Gastrocnemius medialis (tissue), 4 donors: ENCODE measurements around the gene ARHGAP27. TPM values are rescaled to one million over a fixed set of nuclear protein-coding genes. Genes with fewer than 3 reads are reported as not detected.

Experiments
- ATAC-seq, 2 donors: fragments of 150-250 bp; one replicate each; pipeline ENCODE4 v1.9.1; 2016
- DNase-seq, 2 donors: peaks; one replicate each; pipeline ENCODE4 v3.0.0-alpha.2; 2019
- H3K27ac ChIP-seq, 4 donors: fragments of 200-600 bp; sonication (generic); 1 replicate in 1 of 4; 2 replicates in 3 of 4; pipeline ENCODE4 v1.5.1; 2016 to 2018; ENCODE audit warnings: mild to moderate bottlenecking in 2 of 4, moderate library complexity in 1 of 4
- H3K27me3 ChIP-seq, 3 donors: fragments of 200-600 bp; sonication (generic) in 2 of 3; 1 replicate in 1 of 3; 2 replicates in 2 of 3; pipeline versions ENCODE4 v1.5.1 to v1.6.0; 2016 to 2019; ENCODE audit warnings: mild to moderate bottlenecking in 1 of 3, moderate library complexity in 1 of 3
- H3K36me3 ChIP-seq, 2 donors: fragments of 200-600 bp; sonication (generic) in 1 of 2; one replicate each; pipeline ENCODE4 v1.5.1; 2017 to 2018
- H3K4me1 ChIP-seq, 2 donors: fragments of 200-600 bp; sonication (generic) in 1 of 2; one replicate each; pipeline ENCODE4 v1.5.1; 2016 to 2017; ENCODE audit warnings: mild to moderate bottlenecking in 2 of 2
- H3K4me3 ChIP-seq, 4 donors: fragments of 200-600 bp; sonication (generic) in 3 of 4; 1 replicate in 1 of 4; 2 replicates in 3 of 4; pipeline ENCODE4 v1.5.1; 2016 to 2019; ENCODE audit warnings: mild to moderate bottlenecking in 2 of 4
- H3K9me3 ChIP-seq, 3 donors: fragments of 200-600 bp; sonication (generic) in 2 of 3; 1 replicate in 1 of 3; 2 replicates in 2 of 3; pipeline ENCODE4 v1.5.1; 2016 to 2019
- POLR2A ChIP-seq, 2 donors: fragments of 450-650 bp; IDR thresholded peaks; one replicate each; pipeline ENCODE4 v1.6.1; 2017; ENCODE audit warnings: antibody characterized with exemption in 2 of 2, mild to moderate bottlenecking in 2 of 2, moderate library complexity in 2 of 2
- in situ Hi-C, 4 donors: fragments of 200-750 bp; cut with MboI; loops; one replicate each; pipeline versions ENCODE4 v1.15.0 to v1.8.0; 2017; ENCODE audit warnings: low sequenced_read_pairs in 4 of 4
- intact Hi-C: fragments of 100-400 bp; cut with DNase I; formaldehyde crosslinking; loops from one replicate; pipeline ENCODE4 v1.15.1; 2023; ENCODE audit warnings: low total_unique reads
- total RNA-seq, 4 donors: library from RNA; depleted of rRNA; stranded (reverse); fragments of >200 nt; gene quantifications; one replicate each; pipeline versions ENCODE4 v1.1.0 to v1.2.3, GENCODE V29; 2016
- TF ChIP-seq, protein P1 (sequence below), 5 experiments: fragments of 450-650 bp in 3 of 5; fragments of 200-600 bp in 2 of 5; sonication (generic) in 2 of 5; IDR thresholded peaks in 4 of 5; conservative IDR thresholded peaks in 1 of 5; 1 replicate in 4 of 5; 2 replicates in 1 of 5; pipeline ENCODE4 v1.5.1; 2016 to 2019; ENCODE audit warnings: antibody characterized with exemption in 5 of 5, mild to moderate bottlenecking in 3 of 5, moderate library complexity in 3 of 5

The ARHGAP27 gene
- total RNA-seq, 4 donors from 2014 or later: 4.2 to 6.0 (median 5.1) TPM

DNA sequence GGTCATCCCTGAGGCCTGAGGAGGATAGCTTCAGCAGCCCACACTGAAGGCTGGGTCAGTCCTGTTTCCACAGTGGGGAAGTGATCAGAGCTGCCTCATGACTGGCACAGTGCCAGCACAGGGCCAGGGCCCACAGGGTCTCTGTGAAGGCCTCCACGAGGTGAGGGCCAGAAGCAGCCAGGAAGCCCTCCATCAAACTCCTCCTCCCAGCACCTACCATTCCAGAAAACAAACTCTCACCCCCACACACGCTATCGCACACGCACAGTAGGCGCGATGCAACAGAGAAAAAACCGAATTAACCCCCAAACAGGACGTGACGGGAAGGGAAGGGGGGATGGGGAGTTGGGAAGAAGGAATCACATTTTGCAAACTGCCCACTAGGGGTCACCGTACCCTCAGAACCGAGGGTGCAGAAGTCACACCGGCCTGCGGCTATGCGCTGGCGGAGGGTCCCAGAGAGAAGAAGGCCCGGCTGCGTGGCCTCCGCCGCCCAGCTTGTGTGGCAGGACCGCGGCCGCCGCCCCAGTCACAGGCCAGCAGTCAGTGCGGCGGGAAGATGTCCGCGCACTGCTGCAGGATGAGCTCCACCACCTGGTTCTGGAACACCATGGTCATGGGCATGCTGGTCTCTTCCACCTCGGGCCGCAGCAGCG lies 37.6 kb downstream of the ARHGAP27 start:
- H3K36me3 ChIP-seq: no peaks in the 10 kb centered on the region
- in situ Hi-C loops: no loop called here

DNA sequence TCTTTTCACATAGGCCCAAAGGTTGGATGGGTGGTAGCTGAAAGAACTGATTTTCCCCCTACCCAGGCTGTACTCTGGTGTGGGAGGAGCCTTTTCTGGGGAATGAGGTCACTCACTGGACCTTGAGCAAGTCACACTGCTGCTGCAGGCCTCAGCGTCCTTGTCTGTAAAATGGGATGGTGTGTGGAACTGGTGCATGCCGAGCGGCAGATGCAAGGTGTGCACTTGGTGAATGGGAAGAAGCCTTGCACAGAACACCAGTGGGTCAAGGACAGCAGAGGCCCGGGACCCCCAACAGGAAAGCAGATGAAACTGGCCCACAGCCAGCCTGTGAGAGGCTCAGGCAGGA lies 38.1 kb downstream of the ARHGAP27 start:
- ATAC-seq (no peak), DNase-seq (no peak)
- TF ChIP-seq, protein P1, sequence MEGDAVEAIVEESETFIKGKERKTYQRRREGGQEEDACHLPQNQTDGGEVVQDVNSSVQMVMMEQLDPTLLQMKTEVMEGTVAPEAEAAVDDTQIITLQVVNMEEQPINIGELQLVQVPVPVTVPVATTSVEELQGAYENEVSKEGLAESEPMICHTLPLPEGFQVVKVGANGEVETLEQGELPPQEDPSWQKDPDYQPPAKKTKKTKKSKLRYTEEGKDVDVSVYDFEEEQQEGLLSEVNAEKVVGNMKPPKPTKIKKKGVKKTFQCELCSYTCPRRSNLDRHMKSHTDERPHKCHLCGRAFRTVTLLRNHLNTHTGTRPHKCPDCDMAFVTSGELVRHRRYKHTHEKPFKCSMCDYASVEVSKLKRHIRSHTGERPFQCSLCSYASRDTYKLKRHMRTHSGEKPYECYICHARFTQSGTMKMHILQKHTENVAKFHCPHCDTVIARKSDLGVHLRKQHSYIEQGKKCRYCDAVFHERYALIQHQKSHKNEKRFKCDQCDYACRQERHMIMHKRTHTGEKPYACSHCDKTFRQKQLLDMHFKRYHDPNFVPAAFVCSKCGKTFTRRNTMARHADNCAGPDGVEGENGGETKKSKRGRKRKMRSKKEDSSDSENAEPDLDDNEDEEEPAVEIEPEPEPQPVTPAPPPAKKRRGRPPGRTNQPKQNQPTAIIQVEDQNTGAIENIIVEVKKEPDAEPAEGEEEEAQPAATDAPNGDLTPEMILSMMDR (IDR thresholded peaks at IDR 0.05 in 4 of 5, conservative IDR thresholded peaks at IDR 0.05 in 1 of 5): no peak
- TF ChIP-seq POLR2A (IDR thresholded peaks at IDR 0.05): no peak
- intact Hi-C loops: no loop called here
- H3K27me3 ChIP-seq: peaks cover 0 to 4% (median 0%) of the 10 kb centered on the region in 3 donors
- no peaks in the 10 kb centered on the region for H3K9me3 ChIP-seq
- no peak overlapping the region for H3K27ac ChIP-seq
- in situ Hi-C loops: no loop called here
- no peak overlapping the region for H3K4me3 ChIP-seq
- H3K36me3 ChIP-seq: no peaks in the 10 kb centered on the region
- H3K4me1 ChIP-seq: peaks cover 0 to 3% of the 10 kb centered on the region in 2 donors

More for the DNA sequence above, 37.6 kb downstream of the ARHGAP27 start:
- ATAC-seq (peak; percentile 69 to 85), DNase-seq (peak in 1 of 2 donors; percentile 36)
- no peak overlapping the region for H3K27ac ChIP-seq
- H3K27me3 ChIP-seq: no peaks in the 10 kb centered on the region
- intact Hi-C loops: no loop called here
- H3K9me3 ChIP-seq: no peaks in the 10 kb centered on the region
- peak overlapping the region in 2 of 4 donors; percentile 27 to 39 for H3K4me3 ChIP-seq
- TF ChIP-seq, protein P1 (IDR thresholded peaks at IDR 0.05 in 4 of 5, conservative IDR thresholded peaks at IDR 0.05 in 1 of 5): peak; percentile 54 to 73 (median 63)
- no peak for TF ChIP-seq POLR2A (IDR thresholded peaks at IDR 0.05)
- H3K4me1 ChIP-seq: peaks cover 0 to 3% of the 10 kb centered on the region in 2 donors

DNA sequence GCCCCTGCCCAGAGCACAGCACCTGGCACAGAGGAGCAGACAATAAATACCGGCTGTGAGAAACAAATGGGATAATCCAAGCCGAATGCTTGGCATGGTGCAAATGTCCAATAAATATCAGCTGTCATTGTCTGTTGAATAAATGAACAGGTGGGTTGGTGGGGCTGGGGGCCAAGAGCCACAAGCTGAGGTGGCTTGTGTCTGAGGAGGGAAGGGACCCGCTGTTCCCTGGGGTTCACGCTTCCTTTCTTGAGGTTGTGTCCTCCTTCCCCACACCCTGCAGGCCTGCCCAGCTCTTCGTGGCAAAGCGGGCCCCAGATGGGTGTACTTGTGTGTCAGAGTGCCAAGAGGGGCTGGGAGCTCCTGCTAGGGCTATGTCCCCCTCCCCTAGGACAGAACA lies 38.6 kb downstream of the ARHGAP27 start:
- H3K27me3 ChIP-seq: peaks cover 0 to 7% (median 0%) of the 10 kb centered on the region in 3 donors
- no peak for ATAC-seq
- intact Hi-C loops (no loop called here), in situ Hi-C loops (no loop called here)
- peaks cover 0 to 3% of the 10 kb centered on the region in 2 donors for H3K4me1 ChIP-seq
- H3K4me3 ChIP-seq: no peak overlapping the region
- H3K27ac ChIP-seq: no peak overlapping the region
- no peak for DNase-seq
- no peaks in the 10 kb centered on the region for H3K36me3 ChIP-seq
- TF ChIP-seq, protein P1 (IDR thresholded peaks at IDR 0.05 in 4 of 5, conservative IDR thresholded peaks at IDR 0.05 in 1 of 5): no peak
- TF ChIP-seq POLR2A (IDR thresholded peaks at IDR 0.05): no peak
- no peaks in the 10 kb centered on the region for H3K9me3 ChIP-seq

DNA sequence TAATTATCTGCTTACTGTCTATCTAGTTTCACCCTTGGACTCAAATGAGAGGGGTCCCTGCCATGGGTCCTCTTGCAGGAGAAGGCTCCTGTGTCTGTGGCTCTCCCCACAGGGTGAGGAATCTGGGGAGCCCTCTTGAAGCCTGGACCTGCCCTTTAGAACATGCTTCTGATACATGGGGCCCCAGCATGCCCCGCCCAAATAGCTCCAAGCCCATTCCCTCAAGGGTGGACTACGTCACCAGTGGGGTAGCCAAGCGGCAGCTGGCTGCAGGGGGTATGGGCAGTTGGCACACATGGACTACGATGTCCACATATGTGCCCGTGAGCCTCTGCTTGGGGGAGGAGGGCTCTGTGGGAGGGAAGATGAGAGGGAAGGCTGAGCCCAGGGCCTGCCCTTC lies 39.3 kb downstream of the ARHGAP27 start:
- Histone ChIP-seq H3K4me1 (peaks cover 0 to 3% of the 10 kb centered on the region in 2 donors), H3K9me3 (no peaks in the 10 kb centered on the region), H3K36me3 (no peaks in the 10 kb centered on the region), H3K27me3 (peaks cover 0 to 7% (median 0%) of the 10 kb centered on the region in 3 donors), H3K27ac (no peak overlapping the region), H3K4me3 (no peak overlapping the region)
- TF ChIP-seq POLR2A (IDR thresholded peaks at IDR 0.05): no peak
- TF ChIP-seq, protein P1 (IDR thresholded peaks at IDR 0.05 in 4 of 5, conservative IDR thresholded peaks at IDR 0.05 in 1 of 5): no peak
- in situ Hi-C loops (no loop called here), intact Hi-C loops (no loop called here)
- ATAC-seq (no peak), DNase-seq (no peak)
